Glutamatergic neuron (in vitro differentiated cells): ENCODE measurements around the gene KCNMA1. TPM values are rescaled to one million over a fixed set of nuclear protein-coding genes. Genes with fewer than 3 reads are reported as not detected.

Source experiments
- DNase-seq: peaks from one replicate; pipeline ENCODE4 v3.0.0; 2022
- H3K27ac Mint-ChIP-seq: one replicate; pipeline ENCODE4 v1.8.0; 2020; ENCODE audit warnings: mild to moderate bottlenecking, mixed read lengths, inconsistent platforms; ENCODE audit not compliant: unreplicated experiment
- H3K27me3 Mint-ChIP-seq: one replicate; pipeline ENCODE4 v1.8.0; 2020; ENCODE audit warnings: mild to moderate bottlenecking, moderate library complexity, mixed read lengths, inconsistent platforms; ENCODE audit not compliant: unreplicated experiment
- H3K36me3 Mint-ChIP-seq: one replicate; pipeline ENCODE4 v1.8.0; 2020; ENCODE audit warnings: mild to moderate bottlenecking, mixed read lengths, inconsistent platforms; ENCODE audit not compliant: unreplicated experiment
- H3K4me1 Mint-ChIP-seq: one replicate; pipeline ENCODE4 v1.8.0; 2020; ENCODE audit warnings: mild to moderate bottlenecking, low read depth, mixed read lengths, inconsistent platforms; ENCODE audit not compliant: unreplicated experiment
- H3K4me3 Mint-ChIP-seq: one replicate; pipeline ENCODE4 v1.8.0; 2020; ENCODE audit warnings: mild to moderate bottlenecking, mixed read lengths, inconsistent platforms; ENCODE audit not compliant: unreplicated experiment
- H3K9me3 Mint-ChIP-seq: one replicate; pipeline ENCODE4 v1.8.0; 2020; ENCODE audit warnings: mild to moderate bottlenecking, moderate library complexity, mixed read lengths, inconsistent platforms; ENCODE audit not compliant: unreplicated experiment
- CTCF ChIP-seq: fragments of 200-600 bp; sonication (generic); IDR thresholded peaks from one replicate; pipeline ENCODE4 v1.5.0; 2021; ENCODE audit not compliant: partially characterized antibody, unreplicated experiment
- total RNA-seq: library from RNA; stranded (reverse); fragmentation: NEBNext Ultra II Directional; extraction: Animal tissue kit (Norgen Biotek cat#: 25700); gene quantifications from one replicate; pipeline ENCODE4 v1.2.1, GENCODE V29; 2021; ENCODE audit not compliant: unreplicated experiment

Gene KCNMA1
- total RNA-seq, 1 donor from 2014 or later = 3.2 TPM

DNA sequence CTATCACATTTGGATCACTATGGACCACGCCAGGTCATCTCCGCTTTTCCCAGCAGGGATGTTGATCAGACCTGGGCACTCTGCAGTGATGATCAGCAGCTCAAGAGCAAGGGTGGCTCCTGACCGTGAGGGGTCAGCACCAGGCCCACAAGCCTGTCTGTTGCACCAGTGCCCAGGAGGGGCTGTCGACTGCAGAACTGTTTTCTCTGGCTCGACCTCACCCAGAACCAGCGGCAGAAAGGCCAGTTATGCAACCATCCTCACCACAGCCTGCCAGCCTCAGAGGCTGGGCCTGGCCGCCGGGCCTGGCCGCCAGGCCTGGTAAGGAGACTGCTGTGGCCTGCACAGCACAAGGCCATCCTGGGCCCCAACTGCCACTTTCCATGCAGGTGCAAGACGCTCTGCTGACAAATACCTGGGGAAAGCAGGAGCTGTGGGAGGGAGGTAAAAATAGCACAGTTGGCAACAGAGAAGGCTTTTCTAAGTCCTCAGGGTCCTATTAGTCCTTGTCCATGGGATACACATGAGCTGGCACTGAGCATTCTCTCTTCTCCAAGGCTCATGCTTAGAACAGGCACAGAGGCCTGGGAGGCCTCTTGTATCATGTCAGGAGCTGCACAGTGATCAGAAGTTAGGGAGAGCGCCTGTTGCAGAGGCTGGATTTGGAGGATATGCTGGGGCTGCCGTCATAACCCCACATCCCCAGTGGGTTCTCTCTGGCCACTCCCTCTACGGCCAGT is 17.5 kb downstream of the KCNMA1 start:
- no peak for TF ChIP-seq CTCF
- H3K27ac Mint-ChIP-seq = no peak overlapping the region
- H3K4me3 Mint-ChIP-seq = no peak overlapping the region
- H3K27me3 Mint-ChIP-seq = no peaks in the 10 kb centered on the region
- H3K4me1 Mint-ChIP-seq = no peaks in the 10 kb centered on the region
- no peaks in the 10 kb centered on the region for H3K36me3 Mint-ChIP-seq
- no peaks in the 10 kb centered on the region for H3K9me3 Mint-ChIP-seq
- no peak for DNase-seq

DNA sequence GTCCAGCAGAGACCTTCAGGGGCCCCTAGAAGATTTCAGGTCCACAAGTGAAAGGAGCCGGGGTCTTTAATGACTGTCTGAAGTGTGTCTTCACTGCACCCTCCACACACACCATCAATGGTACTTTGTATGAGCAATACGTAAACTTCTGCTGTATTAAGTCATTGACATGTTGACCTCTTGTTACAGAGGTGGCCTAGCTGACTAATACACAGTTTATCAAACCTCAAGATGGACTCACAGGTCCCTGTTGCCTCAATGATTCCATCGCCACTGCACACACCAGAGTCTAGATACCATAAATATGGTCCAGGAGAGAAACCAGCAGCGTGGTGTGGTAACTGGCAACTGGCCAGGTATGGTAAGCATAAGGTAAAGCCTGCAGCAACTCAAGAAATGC is 19.5 kb downstream of the KCNMA1 start:
- Mint-ChIP-seq H3K4me1 (no peaks in the 10 kb centered on the region), H3K4me3 (no peak overlapping the region), H3K27ac (no peak overlapping the region), H3K9me3 (no peaks in the 10 kb centered on the region), H3K27me3 (no peaks in the 10 kb centered on the region), H3K36me3 (no peaks in the 10 kb centered on the region)
- TF ChIP-seq CTCF = no peak
- no peak for DNase-seq

DNA sequence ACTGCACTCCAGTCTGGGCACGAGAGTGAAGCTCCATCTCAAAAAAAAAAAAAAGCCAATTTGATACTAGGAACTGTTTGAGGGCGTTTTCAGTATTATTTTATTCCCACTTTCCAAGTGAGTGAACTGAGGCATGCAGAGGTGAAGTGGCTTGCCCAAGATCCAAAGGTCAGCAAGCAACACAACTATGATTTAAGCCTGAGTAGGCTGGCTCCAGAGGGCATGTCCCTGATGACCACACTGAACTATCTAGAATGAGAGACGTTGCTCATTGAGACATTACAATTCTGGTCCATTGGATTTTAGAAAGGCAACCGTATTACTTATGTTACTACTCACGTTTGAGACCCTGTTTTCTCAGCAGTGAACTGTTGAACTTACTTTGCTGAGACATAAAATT is 20.8 kb downstream of the KCNMA1 start:
- no peaks in the 10 kb centered on the region for H3K4me1 Mint-ChIP-seq
- no peaks in the 10 kb centered on the region for H3K36me3 Mint-ChIP-seq

DNA sequence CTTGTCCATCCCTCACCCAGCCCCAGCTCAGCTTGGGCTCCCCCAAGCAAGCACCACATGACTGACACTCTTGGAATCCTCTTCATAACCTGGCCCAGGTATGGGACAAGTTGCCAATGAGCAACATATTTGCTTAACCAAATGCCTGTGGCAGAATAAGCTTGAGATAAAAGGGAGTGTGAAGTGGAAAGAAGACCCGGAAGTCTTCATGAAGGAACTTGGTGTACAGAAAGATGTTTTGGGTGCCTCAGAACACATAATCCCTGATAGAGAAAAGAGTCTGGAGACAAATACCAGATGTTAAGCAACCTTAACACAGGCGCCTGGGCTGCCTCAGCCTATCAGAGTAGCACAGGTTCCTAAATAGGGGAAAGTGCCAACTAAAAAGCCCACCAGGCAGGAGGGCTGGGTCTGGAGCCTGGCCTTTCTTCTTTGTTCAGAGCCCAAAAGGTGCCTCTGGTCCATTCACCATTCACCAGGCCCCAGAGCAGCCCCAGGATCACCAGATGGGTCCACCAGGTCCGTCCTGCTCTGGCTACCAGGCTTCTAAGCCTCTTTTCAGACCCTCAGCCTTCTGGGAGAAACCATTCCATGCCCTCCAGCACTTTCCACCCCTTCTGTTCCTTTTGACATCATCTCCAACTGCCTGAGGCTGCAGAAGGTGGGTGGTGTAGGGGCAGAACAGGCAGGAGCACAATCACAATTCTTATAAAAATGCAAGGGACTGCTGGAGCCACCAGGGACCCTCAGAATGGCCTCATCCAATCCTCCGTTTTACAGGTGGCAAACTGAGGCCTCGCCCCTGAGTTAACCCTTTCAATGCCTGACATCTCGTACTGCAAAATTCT is 22.6 kb downstream of the KCNMA1 start:
- H3K36me3 Mint-ChIP-seq = no peaks in the 10 kb centered on the region
- no peak overlapping the region for H3K4me3 Mint-ChIP-seq
- TF ChIP-seq CTCF = no peak
- H3K4me1 Mint-ChIP-seq = peaks cover 2% of the 10 kb centered on the region
- no peak for DNase-seq
- no peak overlapping the region for H3K27ac Mint-ChIP-seq
- peaks cover 2% of the 10 kb centered on the region for H3K27me3 Mint-ChIP-seq
- H3K9me3 Mint-ChIP-seq = peaks cover 1% of the 10 kb centered on the region

More for the DNA sequence above, 20.8 kb downstream of the KCNMA1 start:
- peaks cover 1% of the 10 kb centered on the region for H3K9me3 Mint-ChIP-seq
- no peak for TF ChIP-seq CTCF
- H3K4me3 Mint-ChIP-seq = no peak overlapping the region
- no peak overlapping the region for H3K27ac Mint-ChIP-seq
- H3K27me3 Mint-ChIP-seq = no peaks in the 10 kb centered on the region
- no peak for DNase-seq
